Lower leg skin (tissue), 3 donors: ENCODE results near the gene CLRN3.

Source experiments
- POLR2A ChIP-seq, 2 donors: fragments of 450-650 bp; IDR thresholded peaks; one replicate each; pipeline ENCODE4 v1.6.1; 2016 to 2017; ENCODE audit warnings: antibody characterized with exemption in 2 of 2, mild to moderate bottlenecking in 1 of 2, moderate library complexity in 1 of 2
- TF ChIP-seq, protein P1 (sequence below), 3 donors: fragments of 450-650 bp; IDR thresholded peaks; one replicate each; pipeline ENCODE4 v1.5.1; 2016; ENCODE audit warnings: antibody characterized with exemption in 3 of 3, mild to moderate bottlenecking in 3 of 3, moderate library complexity in 2 of 3

DNA sequence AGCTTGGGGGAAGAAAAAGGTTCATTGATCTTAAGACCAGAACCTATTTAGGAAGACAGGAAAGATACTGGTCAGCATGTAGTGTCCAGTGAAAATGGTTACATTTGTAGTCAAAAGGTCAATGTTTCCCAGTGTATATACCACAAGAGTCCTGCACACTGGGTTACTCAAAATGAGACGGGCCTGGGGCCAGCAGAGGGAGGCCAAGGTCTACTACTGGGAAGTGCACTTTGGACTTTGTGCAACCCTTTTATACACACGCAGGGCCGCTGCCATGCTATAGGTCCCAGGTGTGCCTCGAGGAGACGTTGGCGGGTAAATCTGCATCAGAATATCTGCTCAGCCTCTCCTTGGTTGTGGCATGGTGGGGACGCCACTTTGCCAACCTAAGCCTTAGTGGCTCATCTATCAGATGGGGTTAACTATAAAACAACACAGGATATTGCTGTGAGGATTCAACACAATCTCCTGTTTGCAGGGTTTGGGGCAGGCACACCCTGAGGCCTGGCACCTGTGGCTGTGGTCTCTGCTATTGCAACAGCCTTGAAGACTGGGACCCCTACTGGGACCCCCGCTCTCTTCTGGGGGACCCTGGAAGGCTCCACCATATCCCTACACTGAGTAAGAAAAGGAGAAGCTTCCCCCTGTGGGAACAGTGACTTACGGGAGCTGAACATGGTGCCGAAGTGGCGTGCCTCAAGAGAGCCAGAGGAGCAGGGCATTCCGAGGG, 19.7 kb downstream of the CLRN3 start:
- TF ChIP-seq, protein P1, sequence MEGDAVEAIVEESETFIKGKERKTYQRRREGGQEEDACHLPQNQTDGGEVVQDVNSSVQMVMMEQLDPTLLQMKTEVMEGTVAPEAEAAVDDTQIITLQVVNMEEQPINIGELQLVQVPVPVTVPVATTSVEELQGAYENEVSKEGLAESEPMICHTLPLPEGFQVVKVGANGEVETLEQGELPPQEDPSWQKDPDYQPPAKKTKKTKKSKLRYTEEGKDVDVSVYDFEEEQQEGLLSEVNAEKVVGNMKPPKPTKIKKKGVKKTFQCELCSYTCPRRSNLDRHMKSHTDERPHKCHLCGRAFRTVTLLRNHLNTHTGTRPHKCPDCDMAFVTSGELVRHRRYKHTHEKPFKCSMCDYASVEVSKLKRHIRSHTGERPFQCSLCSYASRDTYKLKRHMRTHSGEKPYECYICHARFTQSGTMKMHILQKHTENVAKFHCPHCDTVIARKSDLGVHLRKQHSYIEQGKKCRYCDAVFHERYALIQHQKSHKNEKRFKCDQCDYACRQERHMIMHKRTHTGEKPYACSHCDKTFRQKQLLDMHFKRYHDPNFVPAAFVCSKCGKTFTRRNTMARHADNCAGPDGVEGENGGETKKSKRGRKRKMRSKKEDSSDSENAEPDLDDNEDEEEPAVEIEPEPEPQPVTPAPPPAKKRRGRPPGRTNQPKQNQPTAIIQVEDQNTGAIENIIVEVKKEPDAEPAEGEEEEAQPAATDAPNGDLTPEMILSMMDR (IDR thresholded peaks at IDR 0.05) = no peak
- no peak for TF ChIP-seq POLR2A (IDR thresholded peaks at IDR 0.05)
